OCI-M1 (cell line): ENCODE measurements around the gene WDR45.

Experiments used
- DNase-seq: peaks from one replicate; lab custom pipeline; 2025; lab: John Stamatoyannopoulos, UW

Gene WDR45

DNA sequence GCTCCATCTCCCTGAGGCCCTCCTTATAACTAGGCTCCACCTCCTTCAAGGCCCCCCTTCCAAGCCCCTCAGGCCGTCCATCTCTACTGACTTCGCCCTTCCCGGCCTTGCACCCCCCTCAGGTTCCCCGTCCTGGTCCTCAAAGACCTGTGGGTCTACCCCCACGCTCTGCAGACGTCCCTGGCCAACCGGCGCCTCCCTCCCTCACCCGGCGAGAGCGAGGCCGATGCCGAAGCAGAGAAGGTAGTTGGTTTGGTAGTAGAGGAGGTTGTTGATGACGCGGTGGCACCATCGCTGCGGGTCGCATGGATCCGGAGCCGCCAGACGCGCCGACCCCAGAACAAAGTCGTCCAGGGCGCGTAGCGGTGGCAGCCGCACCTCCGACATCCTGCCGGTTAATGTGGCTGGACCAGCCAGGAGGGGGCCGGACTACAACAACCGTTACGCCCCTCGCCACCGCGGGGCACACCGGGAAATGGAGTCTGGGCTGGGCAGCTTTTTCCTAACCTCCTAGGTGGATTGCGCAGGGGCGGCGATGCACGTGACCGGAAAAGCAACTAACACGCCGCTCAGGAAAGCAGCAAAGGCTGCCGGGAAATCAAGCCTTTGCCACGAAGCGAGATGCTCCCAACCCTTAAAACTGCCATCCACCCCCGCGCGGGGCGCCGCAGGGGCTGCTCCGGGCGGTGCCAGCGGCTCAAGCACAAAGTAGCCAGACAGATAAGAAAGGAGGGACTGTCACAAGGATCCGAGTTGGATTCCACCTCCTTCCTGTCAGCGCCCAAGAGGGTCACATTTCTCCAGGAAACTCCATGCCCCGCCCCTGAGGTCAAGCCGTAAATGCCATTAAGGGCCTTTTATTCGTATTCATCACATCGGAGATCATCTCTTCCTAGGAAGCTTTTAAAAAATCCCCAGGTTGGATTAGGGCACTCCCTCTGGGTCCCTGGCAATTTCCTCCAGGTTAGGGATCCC lies 5.8 kb downstream of the WDR45 start, which contains the start of gene PRAF2:
PRAF2 (minus strand) TSS at position 402 of the 975 bp plus-strand sequence; CDS start at position 387, 15 bp downstream.
- peak; percentile 96 for DNase-seq

DNA sequence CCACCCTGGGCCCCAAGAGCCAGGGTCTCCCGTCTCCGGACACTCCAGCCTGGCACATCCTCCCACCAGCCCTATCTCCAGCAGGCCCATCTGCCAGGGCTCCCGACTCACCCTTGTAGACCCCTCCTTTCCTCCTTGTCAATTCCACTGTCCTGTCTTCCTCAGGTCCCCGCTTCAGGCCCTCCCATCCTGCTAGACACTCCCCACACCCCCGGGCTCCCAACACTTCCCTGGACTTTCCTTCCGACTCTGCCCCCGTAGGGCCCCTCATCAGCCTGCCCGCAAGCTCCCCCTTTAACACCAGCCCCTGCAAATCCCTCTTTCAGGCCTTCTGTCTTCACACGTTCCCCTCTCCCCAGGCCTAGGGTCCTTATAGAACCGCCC lies 7.0 kb downstream of the WDR45 start:
- no peak for DNase-seq

DNA sequence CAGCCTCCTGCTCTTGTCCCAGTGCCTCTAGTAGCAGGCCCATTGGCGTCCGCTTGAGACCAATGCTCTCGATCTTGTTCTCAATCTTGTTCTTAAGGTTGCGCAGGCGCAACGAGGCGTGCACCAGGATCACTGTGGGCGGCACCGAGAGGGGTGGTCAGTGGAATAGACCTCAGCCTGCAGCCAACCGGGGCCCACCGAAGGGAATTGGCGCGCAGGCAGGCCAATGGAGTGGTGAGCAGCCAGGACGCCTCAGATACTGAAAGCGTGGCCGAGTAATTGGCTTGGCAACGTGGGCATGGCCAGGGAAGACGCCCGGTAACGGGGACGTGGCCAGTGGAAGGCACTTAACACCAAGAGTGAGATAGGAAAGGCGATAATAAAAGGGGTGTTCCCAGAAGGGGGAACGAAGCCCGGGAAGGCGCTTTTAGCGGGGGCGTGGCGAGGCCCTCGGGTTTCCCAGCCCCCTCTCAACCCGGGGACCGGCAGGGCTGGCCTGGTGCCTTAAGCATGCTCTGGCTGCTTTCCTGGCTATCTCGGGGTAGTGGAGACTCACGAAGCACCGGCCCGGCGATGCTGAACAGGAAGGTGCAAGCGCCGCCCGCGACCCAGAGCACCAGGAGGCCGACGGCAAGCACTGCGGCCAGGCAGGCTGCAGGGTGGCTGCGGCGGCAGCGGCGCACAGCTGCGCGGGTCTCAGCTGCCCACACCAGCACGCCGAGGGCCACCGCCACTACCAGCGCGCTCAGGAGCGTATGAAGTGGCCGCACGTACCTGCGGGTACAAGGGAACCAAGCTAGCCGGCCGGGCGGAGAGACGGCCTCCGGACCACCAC lies 7.6 kb downstream of the WDR45 start:
- DNase-seq: no peak

DNA sequence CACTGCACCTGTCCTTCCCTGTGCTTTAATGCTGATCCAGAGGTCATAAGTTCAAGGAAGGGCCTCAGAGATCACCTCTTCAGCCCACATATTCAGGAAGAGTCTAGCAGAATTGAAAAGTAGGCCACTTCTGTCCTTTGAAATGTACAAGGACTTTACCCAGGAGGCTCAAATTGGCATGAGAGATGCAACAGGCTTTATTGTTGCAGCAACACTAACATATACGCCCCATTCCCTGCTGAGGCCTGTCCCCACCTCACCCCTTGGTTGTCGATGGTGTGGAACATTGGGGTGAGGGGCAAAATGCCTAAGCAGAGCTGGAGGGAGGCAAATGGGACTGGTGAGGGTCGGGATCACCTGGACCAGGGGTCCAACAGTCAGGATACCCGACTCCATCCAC lies 8.7 kb downstream of the WDR45 start:
- DNase-seq: no peak

DNA sequence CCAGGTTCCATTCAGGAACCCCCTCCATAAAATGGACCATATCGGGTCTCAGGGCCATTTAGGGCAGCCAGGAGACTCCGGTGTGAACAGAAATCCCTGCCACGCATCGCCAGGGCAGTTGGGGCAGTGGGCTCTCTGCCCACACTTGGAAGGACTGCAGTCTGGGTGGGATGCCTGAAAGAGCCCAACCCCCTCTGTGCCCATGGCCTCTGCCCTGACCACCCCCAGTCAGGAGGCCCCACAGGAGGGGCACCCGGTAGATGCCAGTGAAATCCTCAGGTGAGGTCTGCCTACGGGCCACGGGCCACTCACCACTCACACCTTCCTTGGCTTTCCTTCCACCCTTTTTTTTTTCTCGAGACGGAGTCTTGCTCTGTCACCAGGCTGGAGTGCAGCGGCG lies 10.6 kb downstream of the WDR45 start:
- DNase-seq: no peak

DNA sequence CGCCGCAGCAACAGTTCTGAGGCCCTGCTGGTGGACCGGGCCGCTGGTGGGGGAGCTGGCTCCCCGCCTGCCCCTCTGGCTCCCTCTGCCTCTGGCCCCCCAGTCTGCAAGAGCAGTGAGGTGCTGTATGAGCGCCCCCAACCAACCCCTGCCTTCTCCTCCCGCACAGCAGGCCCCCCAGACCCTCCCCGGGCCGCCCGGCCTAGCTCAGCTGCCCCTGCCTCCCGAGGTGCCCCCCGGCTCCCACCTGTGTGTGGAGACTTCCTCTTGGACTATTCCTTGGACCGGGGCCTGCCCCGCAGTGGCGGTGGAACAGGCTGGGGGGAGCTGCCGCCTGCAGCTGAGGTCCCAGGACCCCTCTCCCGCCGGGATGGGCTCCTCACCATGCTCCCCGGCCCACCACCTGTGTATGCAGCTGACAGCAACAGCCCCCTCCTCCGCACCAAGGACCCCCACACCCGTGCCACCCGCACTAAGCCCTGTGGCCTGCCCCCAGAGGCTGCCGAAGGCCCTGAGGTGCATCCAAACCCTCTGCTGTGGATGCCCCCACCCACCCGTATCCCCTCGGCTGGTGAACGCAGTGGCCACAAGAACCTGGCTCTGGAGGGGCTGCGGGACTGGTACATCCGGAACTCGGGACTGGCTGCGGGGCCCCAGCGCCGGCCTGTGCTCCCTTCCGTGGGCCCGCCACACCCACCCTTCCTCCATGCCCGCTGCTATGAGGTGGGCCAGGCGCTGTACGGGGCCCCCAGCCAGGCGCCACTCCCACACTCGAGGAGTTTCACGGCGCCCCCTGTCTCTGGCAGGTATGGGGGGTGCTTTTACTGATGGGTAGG lies 12.2 kb downstream of the WDR45 start:
- no peak for DNase-seq

- DNase-seq: no peak
Measured at GRCh38 chrX:49066690-49067089, 13.0 kb downstream of the WDR45 start.

DNA sequence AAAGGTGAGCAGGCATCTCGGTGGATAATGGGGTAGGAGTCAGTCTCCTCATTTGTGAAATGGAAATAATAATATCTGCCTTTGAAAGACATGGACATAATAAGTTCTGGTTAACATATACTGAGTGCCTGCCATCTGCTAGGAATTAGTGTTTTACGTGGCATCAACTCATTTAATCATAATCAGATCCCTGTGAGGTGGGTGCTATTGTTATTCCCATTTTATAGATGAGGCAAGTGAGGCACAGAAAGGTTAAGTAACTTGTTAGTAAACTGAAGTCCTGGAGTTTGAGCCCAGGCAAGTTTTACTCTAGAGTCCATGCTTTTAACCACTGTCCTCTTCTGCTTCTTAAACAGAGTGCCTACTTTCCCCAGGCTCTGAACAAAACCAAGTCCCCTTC lies 13.4 kb downstream of the WDR45 start:
- no peak for DNase-seq

GRCh38 chrX:49064735-49065134 lies 15.0 kb downstream of the WDR45 start:
- no peak for DNase-seq

DNA sequence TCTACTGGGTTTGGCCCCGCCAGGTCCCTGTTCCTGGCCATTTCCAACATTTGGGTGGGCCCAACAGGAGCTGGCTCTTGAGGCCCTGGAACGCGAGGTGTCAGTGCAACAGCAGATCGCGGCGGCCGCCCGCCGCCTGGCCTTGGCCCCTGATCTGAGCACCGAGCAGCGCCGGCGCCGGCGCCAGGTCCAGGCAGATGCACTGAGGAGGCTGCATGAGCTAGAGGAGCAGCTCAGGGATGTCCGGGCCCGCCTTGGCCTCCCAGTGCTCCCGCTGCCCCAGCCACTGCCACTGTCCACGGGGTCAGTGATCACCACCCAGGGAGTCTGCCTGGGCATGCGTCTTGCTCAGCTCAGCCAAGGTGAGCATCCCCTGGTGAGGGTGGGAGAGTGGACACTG lies 15.4 kb downstream of the WDR45 start:
- DNase-seq: no peak

DNA sequence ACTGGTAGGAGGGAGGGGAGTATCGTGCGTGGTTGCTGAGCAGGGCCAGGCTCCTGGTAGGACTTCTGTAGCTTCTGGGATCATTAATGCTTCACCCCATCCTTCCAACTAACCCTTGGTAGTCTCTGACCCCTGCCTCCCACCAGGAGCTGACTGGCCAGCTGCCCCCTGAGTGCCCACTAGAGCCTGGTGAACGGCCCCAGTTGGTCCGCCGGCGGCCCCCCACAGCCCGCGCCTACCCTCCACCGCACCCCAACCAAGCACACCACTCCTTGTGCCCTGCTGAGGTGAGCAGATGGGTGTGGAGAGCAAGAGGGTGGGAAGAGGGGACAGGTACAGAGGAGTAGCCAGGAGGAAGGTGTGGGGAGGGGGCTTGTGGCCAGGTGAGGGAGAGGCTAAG lies 16.0 kb downstream of the WDR45 start:
- no peak for DNase-seq

- DNase-seq: no peak
Measured at GRCh38 chrX:49061916-49062315, 17.8 kb downstream of the WDR45 start.

DNA sequence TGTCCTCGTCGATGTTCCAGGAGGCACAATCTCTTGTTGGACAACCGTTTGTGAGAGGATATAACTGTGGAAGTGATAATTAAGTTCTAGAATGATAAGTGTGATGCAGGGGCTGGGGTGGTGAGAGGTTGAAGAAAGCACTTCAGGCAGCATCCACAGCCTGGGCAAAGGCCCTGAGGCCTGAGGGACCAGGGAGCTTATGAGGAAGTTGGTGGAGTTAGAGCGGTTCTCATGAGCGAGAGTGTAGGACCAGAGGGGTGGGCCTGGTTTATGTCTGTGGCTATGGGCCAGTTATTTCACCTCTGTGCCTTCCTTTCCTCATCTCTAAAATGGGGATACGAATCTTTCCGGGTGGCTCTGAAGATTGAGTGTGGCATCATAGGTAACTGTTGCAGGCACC lies 18.2 kb downstream of the WDR45 start:
- no peak for DNase-seq

- DNase-seq: no peak
Measured at GRCh38 chrX:49060914-49061313, 18.8 kb downstream of the WDR45 start.

DNA sequence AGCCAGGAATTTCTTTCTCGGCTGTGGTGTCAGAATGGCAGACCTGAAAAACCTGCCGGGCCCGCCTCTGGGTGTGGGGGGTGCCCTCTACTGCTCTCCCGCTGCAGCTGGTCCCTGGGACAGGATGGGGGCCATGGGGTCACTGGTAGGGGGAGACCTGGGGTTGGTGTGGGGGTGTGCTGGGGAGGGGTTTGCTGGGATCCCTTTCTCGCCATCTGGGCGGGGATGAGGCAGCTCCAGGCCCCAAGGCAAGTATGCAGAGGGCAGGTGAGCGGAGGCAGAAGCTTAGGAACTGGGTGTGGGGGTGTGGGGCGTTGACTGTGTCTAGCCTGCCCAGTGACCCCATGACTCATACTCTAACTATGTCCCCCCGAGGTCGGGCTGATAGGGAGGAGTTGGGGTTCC lies 20.0 kb downstream of the WDR45 start:
- DNase-seq: no peak

- DNase-seq: no peak
Measured at GRCh38 chrX:49059201-49059600, 20.5 kb downstream of the WDR45 start.

GRCh38 chrX:49058794-49059193 lies 20.9 kb downstream of the WDR45 start, which contains the start of gene CCDC120:
Gene CCDC120, plus strand, starts transcription at chrX:49058999. Its CDS starts 3,043 bp downstream, at chrX:49062042.
- DNase-seq: no peak

- no peak for DNase-seq
Measured at GRCh38 chrX:49054073-49054762, 25.5 kb downstream of the WDR45 start.

DNA sequence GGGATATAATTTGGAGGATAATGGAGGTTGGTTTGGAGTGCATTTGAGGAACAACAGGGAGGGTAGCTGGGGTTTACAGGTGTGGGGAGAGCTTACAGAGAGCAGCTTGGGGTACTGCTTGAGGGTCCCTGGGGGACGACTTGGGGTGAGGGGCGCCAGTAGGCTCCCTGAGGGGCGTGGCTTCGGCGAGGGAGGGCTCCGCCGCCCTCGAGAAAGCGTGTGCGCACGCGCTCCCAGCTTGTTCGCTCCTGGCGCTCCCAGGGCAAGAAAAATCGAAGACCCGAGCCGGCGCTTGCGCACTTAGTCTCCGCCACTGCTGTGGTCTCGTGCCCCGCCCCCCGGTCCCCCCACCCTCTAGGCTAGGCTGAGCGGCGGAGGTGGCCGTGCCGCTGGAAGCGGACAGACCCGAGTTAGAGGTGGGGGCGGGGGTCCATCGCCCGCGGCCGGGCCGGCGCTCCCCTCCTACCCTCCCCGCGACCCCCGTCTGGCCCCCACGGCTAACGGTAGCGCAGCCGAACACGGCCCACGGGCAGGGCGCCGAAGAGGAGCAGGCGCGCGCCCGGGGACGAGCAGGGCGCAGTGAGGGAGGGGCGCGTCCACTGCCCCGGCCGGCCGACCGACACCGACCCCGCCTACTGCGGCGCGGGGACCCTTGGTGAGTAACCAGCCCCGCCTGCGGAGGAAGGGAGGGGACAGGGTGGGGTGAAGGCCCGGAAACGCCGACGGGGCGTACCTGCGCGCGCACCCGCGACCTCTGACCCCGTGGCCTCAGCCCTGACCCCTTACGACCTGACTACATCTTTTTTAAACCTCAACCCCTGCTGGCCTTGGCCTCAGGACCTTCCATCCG lies 26.2 kb downstream of the WDR45 start:
- no peak for DNase-seq

- no peak for DNase-seq
Measured at GRCh38 chrX:49043987-49044281, 35.8 kb downstream of the WDR45 start.
